ENCODE data around the gene PRKD2. TPM values are rescaled to one million over a fixed set of nuclear protein-coding genes. Genes with fewer than 3 reads are reported as not detected.

The PRKD2 gene
- total and polyA plus RNA-seq, 4 donors: 7.3 to 14.4 (median 9.3) TPM

GRCh38 chr19:46720503-46721239 is 3.8 kb upstream of the PRKD2 start (continued):
- TF ChIP-seq, protein P1, sequence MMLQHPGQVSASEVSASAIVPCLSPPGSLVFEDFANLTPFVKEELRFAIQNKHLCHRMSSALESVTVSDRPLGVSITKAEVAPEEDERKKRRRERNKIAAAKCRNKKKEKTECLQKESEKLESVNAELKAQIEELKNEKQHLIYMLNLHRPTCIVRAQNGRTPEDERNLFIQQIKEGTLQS (IDR thresholded peaks at IDR 0.05): no peak
- TF ChIP-seq SP1 (IDR thresholded peaks at IDR 0.05) (no peak), RAD21 (IDR thresholded peaks at IDR 0.05) (no peak), EGR1 (IDR thresholded peaks at IDR 0.05; ENCODE audit: low read depth in 2 of 2) (no peak), NR2F2 (IDR thresholded peaks at IDR 0.05) (no peak), FOXA1 (IDR thresholded peaks at IDR 0.05) (no peak), GABPA (IDR thresholded peaks at IDR 0.05 in 1 of 2, conservative IDR thresholded peaks at IDR 0.05 in 1 of 2) (no peak)

GRCh38 chr19:46719629-46720502 is 3.0 kb upstream of the PRKD2 start:
- Histone ChIP-seq H3K27me3 (ENCODE audit: control insufficient read depth in 4 of 4, insufficient read depth in 4 of 4, low read length in 3 of 4) (no peaks in the 10 kb centered on the region), H3K27ac (ENCODE audit: low read depth in 1 of 2, low read length in 2 of 2) (no peak overlapping the region), H3K9me3 (ENCODE audit: control insufficient read depth in 4 of 4, low read length in 3 of 4) (no peaks in the 10 kb centered on the region), H3K9ac (ENCODE audit: low read depth in 1 of 2, low read length in 2 of 2) (no peak overlapping the region), H3K4me1 (ENCODE audit: control insufficient read depth in 4 of 4, insufficient read depth in 4 of 4, low read length in 3 of 4) (peaks cover 0 to 25% (median 17%) of the 10 kb centered on the region in 4 donors), H3K4me3 (ENCODE audit: low read depth in 1 of 3, low read length in 3 of 3) (no peak overlapping the region), H3K36me3 (ENCODE audit: control insufficient read depth in 4 of 4, insufficient read depth in 3 of 4, low read depth in 1 of 4, low read length in 3 of 4) (peaks cover 5 to 45% (median 17%) of the 10 kb centered on the region in 4 donors)
- WGBS: 85% methylated on average over 25 of the region's 25 CpGs
- TF ChIP-seq RXRA (IDR thresholded peaks at IDR 0.05): no peak
- TF ChIP-seq TAF1 (conservative IDR thresholded peaks at IDR 0.05): no peak
- TF ChIP-seq YY1 (IDR thresholded peaks at IDR 0.05): no peak
- TF ChIP-seq, protein P1 (IDR thresholded peaks at IDR 0.05): no peak
- no peak for TF ChIP-seq HNF4G (IDR thresholded peaks at IDR 0.05)
- TF ChIP-seq, protein P2, sequence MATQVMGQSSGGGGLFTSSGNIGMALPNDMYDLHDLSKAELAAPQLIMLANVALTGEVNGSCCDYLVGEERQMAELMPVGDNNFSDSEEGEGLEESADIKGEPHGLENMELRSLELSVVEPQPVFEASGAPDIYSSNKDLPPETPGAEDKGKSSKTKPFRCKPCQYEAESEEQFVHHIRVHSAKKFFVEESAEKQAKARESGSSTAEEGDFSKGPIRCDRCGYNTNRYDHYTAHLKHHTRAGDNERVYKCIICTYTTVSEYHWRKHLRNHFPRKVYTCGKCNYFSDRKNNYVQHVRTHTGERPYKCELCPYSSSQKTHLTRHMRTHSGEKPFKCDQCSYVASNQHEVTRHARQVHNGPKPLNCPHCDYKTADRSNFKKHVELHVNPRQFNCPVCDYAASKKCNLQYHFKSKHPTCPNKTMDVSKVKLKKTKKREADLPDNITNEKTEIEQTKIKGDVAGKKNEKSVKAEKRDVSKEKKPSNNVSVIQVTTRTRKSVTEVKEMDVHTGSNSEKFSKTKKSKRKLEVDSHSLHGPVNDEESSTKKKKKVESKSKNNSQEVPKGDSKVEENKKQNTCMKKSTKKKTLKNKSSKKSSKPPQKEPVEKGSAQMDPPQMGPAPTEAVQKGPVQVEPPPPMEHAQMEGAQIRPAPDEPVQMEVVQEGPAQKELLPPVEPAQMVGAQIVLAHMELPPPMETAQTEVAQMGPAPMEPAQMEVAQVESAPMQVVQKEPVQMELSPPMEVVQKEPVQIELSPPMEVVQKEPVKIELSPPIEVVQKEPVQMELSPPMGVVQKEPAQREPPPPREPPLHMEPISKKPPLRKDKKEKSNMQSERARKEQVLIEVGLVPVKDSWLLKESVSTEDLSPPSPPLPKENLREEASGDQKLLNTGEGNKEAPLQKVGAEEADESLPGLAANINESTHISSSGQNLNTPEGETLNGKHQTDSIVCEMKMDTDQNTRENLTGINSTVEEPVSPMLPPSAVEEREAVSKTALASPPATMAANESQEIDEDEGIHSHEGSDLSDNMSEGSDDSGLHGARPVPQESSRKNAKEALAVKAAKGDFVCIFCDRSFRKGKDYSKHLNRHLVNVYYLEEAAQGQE (IDR thresholded peaks at IDR 0.05): no peak
- no peak for TF ChIP-seq SP1 (IDR thresholded peaks at IDR 0.05)
- TF ChIP-seq GABPA (IDR thresholded peaks at IDR 0.05 in 1 of 2, conservative IDR thresholded peaks at IDR 0.05 in 1 of 2): no peak
- TF ChIP-seq RAD21 (IDR thresholded peaks at IDR 0.05): no peak
- no peak for TF ChIP-seq HNF4A (conservative IDR thresholded peaks at IDR 0.05)
- TF ChIP-seq EGR1 (IDR thresholded peaks at IDR 0.05; ENCODE audit: low read depth in 2 of 2): no peak
- no peak for TF ChIP-seq FOXA2 (IDR thresholded peaks at IDR 0.05)
- no peak for TF ChIP-seq JUND (IDR thresholded peaks at IDR 0.05)
- no peak for TF ChIP-seq NR2F2 (IDR thresholded peaks at IDR 0.05)
- no peak for TF ChIP-seq FOXA1 (IDR thresholded peaks at IDR 0.05)
- TF ChIP-seq, protein P3, sequence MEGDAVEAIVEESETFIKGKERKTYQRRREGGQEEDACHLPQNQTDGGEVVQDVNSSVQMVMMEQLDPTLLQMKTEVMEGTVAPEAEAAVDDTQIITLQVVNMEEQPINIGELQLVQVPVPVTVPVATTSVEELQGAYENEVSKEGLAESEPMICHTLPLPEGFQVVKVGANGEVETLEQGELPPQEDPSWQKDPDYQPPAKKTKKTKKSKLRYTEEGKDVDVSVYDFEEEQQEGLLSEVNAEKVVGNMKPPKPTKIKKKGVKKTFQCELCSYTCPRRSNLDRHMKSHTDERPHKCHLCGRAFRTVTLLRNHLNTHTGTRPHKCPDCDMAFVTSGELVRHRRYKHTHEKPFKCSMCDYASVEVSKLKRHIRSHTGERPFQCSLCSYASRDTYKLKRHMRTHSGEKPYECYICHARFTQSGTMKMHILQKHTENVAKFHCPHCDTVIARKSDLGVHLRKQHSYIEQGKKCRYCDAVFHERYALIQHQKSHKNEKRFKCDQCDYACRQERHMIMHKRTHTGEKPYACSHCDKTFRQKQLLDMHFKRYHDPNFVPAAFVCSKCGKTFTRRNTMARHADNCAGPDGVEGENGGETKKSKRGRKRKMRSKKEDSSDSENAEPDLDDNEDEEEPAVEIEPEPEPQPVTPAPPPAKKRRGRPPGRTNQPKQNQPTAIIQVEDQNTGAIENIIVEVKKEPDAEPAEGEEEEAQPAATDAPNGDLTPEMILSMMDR (IDR thresholded peaks at IDR 0.05; ENCODE audit: low read depth, low read length, missing input control): no peak
- TF ChIP-seq, protein P4, sequence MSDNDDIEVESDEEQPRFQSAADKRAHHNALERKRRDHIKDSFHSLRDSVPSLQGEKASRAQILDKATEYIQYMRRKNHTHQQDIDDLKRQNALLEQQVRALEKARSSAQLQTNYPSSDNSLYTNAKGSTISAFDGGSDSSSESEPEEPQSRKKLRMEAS (IDR thresholded peaks at IDR 0.05): no peak
- no peak for TF ChIP-seq ZBTB33 (IDR thresholded peaks at IDR 0.05)
- no peak for DNase-seq (ENCODE audit: low spot score)

All from liver (tissue), 9 donors.